BLaER1 treated with 17β-estradiol and CSF1 and Interleukin-3, amounts not matched to agents 10 nM and 100 nM (cell line): ENCODE measurements around the gene ADAMTS1.

Experiments
- H3K27ac ChIP-seq, 11 experiments: shearing (Covaris generic); formaldehyde crosslinking; 2 replicates each; pipeline ENCODE4 v1.8.1; 2022
- H3K27me3 ChIP-seq, 11 experiments: shearing (Covaris generic); formaldehyde crosslinking; 2 replicates each; pipeline ENCODE4 v1.8.1; 2022
- H3K36me3 ChIP-seq, 11 experiments: shearing (Covaris generic); formaldehyde crosslinking; 2 replicates each; pipeline ENCODE4 v1.8.1; 2022
- H3K4me1 ChIP-seq, 10 experiments: shearing (Covaris generic); formaldehyde crosslinking; 2 replicates each; pipeline ENCODE4 v1.8.1; 2022
- H3K4me2 ChIP-seq, 11 experiments: shearing (Covaris generic); formaldehyde crosslinking; 2 replicates each; pipeline ENCODE4 v1.8.1; 2022
- H3K4me3 ChIP-seq, 10 experiments: shearing (Covaris generic); formaldehyde crosslinking; 2 replicates each; pipeline ENCODE4 v1.8.1; 2022
- H3K9ac ChIP-seq, 11 experiments: shearing (Covaris generic); formaldehyde crosslinking; 2 replicates each; pipeline ENCODE4 v1.8.1; 2022
- H3K9me3 ChIP-seq, 11 experiments: shearing (Covaris generic); formaldehyde crosslinking; replicated peaks in 1 of 11; 2 replicates each; pipeline ENCODE4 v1.8.1; 2022
- H4K20me1 ChIP-seq, 11 experiments: shearing (Covaris generic); formaldehyde crosslinking; 2 replicates each; pipeline ENCODE4 v1.8.1; 2022
- Cebpa-rat ChIP-seq, 11 experiments: shearing (Covaris generic); IDR thresholded peaks; 2 replicates each; pipeline ENCODE4 v1.8.1; 2022

Gene ADAMTS1

DNA sequence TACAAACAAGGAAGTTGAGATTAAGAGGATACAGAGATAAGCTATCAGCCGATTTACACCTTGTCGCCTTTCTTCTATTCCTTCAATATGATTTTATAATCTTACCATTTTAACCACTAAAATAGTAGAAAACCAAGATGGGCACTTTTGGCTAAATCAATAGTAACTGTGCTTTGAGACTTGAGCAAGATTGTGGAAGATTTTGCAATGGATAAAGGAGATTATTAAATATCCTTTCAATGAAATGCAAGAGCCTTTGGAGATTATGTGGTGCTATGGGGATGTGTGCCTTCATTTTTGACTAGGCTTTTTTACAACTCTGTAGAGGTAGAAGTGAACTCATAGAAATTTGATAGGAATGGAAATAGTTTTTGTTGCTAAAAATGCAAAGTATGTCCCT lies 33.7 kb downstream of the ADAMTS1 start:
- no peak overlapping the region for H3K4me3 ChIP-seq
- no peaks in the 10 kb centered on the region for H3K27me3 ChIP-seq
- no peaks in the 10 kb centered on the region for H4K20me1 ChIP-seq
- no peak overlapping the region for H3K9ac ChIP-seq
- no peak overlapping the region for H3K4me2 ChIP-seq
- no peak for TF ChIP-seq Cebpa-rat (IDR thresholded peaks at IDR 0.05)
- no peaks in the 10 kb centered on the region for H3K9me3 ChIP-seq
- no peak overlapping the region for H3K27ac ChIP-seq
- H3K4me1 ChIP-seq = no peaks in the 10 kb centered on the region
- no peaks in the 10 kb centered on the region for H3K36me3 ChIP-seq

GRCh38 chr21:26810676-26811415 lies 34.4 kb downstream of the ADAMTS1 start:
- no peaks in the 10 kb centered on the region for H3K36me3 ChIP-seq
- no peaks in the 10 kb centered on the region for H4K20me1 ChIP-seq
- H3K9ac ChIP-seq = no peak overlapping the region
- no peak overlapping the region for H3K27ac ChIP-seq
- no peaks in the 10 kb centered on the region for H3K27me3 ChIP-seq
- no peak overlapping the region for H3K4me2 ChIP-seq
- H3K4me1 ChIP-seq = no peaks in the 10 kb centered on the region
- no peak overlapping the region for H3K4me3 ChIP-seq
- H3K9me3 ChIP-seq = no peaks in the 10 kb centered on the region
- TF ChIP-seq Cebpa-rat (IDR thresholded peaks at IDR 0.05) = no peak

DNA sequence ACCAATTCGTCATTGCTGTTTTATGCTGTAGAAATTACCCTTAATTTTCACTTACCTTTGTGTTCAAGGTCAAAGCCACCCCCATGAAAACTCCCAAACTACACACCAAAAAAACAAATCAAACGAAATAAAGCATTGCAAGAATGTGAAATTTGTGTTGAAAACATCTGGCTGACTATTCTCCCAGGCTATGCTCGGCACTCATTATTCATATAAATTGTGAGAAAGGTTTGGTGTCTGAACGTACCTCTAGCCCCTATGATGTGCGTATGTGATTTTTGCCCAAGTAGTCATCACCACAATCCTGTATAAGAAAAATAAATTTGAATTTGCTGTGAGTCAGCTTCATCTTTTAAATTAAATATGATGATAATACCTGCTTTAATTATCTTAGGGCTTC lies 34.9 kb downstream of the ADAMTS1 start:
- no peaks in the 10 kb centered on the region for H3K27me3 ChIP-seq
- no peak for TF ChIP-seq Cebpa-rat (IDR thresholded peaks at IDR 0.05)
- H3K4me1 ChIP-seq = no peaks in the 10 kb centered on the region
- no peaks in the 10 kb centered on the region for H4K20me1 ChIP-seq
- H3K9ac ChIP-seq = no peak overlapping the region
- H3K4me3 ChIP-seq = no peak overlapping the region
- H3K9me3 ChIP-seq = no peaks in the 10 kb centered on the region
- no peak overlapping the region for H3K4me2 ChIP-seq
- no peak overlapping the region for H3K27ac ChIP-seq
- H3K36me3 ChIP-seq = no peaks in the 10 kb centered on the region

GRCh38 chr21:26809745-26810144 lies 35.5 kb downstream of the ADAMTS1 start:
- H3K36me3 ChIP-seq = no peaks in the 10 kb centered on the region
- H4K20me1 ChIP-seq = no peaks in the 10 kb centered on the region
- H3K4me2 ChIP-seq = no peak overlapping the region
- no peaks in the 10 kb centered on the region for H3K27me3 ChIP-seq
- H3K4me3 ChIP-seq = no peak overlapping the region
- H3K27ac ChIP-seq = no peak overlapping the region
- H3K9ac ChIP-seq = no peak overlapping the region
- H3K9me3 ChIP-seq = no peaks in the 10 kb centered on the region
- no peak for TF ChIP-seq Cebpa-rat (IDR thresholded peaks at IDR 0.05)
- no peaks in the 10 kb centered on the region for H3K4me1 ChIP-seq

DNA sequence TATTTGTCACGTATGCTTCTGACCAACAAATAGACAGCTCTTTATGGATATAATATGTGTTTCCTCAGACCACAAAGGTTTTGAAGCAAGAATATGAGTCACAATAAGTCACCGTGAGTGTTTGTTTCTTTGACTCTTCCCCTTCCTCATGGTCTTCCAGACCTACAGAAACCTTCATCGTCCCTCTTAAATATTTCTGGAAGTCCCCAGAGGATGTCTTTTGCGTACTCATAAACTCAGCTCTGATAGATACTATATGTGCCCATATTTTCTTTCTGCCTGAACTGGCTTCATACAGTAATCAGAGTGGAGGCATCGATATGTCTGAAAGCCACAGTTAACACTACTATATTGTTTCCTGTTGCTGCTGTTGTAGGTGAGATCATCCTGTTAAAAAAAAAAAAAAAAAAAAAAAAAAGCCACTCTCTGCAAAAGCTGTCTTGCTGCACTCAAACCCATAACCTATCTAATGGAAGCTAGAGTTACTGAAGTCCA lies 38.4 kb downstream of the ADAMTS1 start:
- H4K20me1 ChIP-seq = no peaks in the 10 kb centered on the region
- no peak overlapping the region for H3K4me3 ChIP-seq
- H3K36me3 ChIP-seq = no peaks in the 10 kb centered on the region
- no peaks in the 10 kb centered on the region for H3K4me1 ChIP-seq
- H3K27ac ChIP-seq = no peak overlapping the region
- TF ChIP-seq Cebpa-rat (IDR thresholded peaks at IDR 0.05) = no peak
- no peak overlapping the region for H3K4me2 ChIP-seq
- no peaks in the 10 kb centered on the region for H3K9me3 ChIP-seq
- no peak overlapping the region for H3K9ac ChIP-seq
- no peaks in the 10 kb centered on the region for H3K27me3 ChIP-seq

DNA sequence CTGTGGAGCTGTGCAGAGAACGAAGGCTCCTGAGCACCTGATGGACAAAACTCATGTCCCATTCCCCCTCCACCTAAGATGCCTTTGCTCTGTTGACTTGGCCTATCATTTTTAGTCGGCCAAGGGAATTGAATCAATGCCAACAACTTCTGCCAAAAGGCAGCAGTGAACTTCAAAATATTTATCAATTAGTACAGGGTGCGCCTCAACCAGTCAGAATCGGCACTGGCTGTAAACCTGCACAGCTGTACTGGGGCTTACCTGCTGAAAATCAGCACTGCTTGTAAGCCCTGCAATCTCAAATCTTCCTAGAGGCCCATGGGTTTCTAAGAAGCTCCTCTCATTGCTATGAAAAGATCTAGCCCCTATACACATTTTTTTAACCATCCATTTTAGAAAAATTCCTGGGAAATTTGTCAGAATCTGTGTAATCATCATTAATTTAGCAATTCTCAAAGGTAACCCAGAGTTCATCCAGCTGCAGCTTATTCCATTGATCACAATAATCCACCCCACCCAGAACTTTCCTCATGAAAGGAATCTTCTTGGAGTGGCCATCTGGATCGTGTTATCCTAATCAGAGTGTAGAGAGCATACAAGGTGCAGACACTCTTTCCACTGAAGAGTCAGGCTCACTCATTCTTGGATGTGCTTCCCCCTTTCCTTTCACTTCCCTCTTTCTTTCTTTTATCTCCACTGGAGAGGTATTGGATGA lies 40.2 kb downstream of the ADAMTS1 start:
- no peak overlapping the region for H3K27ac ChIP-seq
- no peak overlapping the region for H3K4me2 ChIP-seq
- no peaks in the 10 kb centered on the region for H3K36me3 ChIP-seq
- no peak for TF ChIP-seq Cebpa-rat (IDR thresholded peaks at IDR 0.05)
- no peaks in the 10 kb centered on the region for H3K27me3 ChIP-seq
- H3K4me3 ChIP-seq = no peak overlapping the region
- H3K9me3 ChIP-seq = no peaks in the 10 kb centered on the region
- no peaks in the 10 kb centered on the region for H4K20me1 ChIP-seq
- H3K9ac ChIP-seq = no peak overlapping the region
- no peaks in the 10 kb centered on the region for H3K4me1 ChIP-seq

GRCh38 chr21:26801498-26801897 lies 43.7 kb downstream of the ADAMTS1 start:
- Histone ChIP-seq H3K4me3 (no peak overlapping the region), H3K4me2 (no peak overlapping the region), H3K36me3 (no peaks in the 10 kb centered on the region)

DNA sequence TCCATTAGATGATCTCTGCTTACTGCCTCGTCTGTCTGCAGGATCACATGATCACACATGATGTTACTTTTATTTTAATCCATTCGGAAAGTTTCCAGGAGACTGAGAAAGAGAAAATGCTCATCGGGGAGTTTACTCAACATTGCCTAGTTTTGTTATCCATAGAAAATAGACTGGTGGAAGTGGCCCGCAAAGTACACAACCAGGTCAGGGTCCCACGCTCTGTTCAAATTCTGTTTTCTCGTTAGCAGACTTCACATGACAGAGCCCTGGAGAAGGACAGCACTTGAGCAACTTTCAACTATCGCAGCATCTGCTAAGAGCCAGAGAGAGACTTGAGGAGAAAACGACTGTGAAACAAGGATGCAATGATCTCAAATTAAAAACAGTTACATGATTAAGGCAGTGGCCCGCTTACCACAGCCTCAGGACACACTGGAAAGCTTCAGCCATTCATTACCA lies 44.2 kb downstream of the ADAMTS1 start:
- TF ChIP-seq Cebpa-rat (IDR thresholded peaks at IDR 0.05) = no peak
- H3K9ac ChIP-seq = no peak overlapping the region
- H3K27ac ChIP-seq = no peak overlapping the region
- no peaks in the 10 kb centered on the region for H4K20me1 ChIP-seq
- H3K36me3 ChIP-seq = no peaks in the 10 kb centered on the region
- no peak overlapping the region for H3K4me2 ChIP-seq
- H3K4me3 ChIP-seq = no peak overlapping the region
- no peaks in the 10 kb centered on the region for H3K27me3 ChIP-seq
- H3K9me3 ChIP-seq = peaks cover 0 to 7% (median 0%) of the 10 kb centered on the region in 11 experiments; a peak in 1 of 22 replicates
- no peaks in the 10 kb centered on the region for H3K4me1 ChIP-seq

More at GRCh38 chr21:26801498-26801897, 43.7 kb downstream of the ADAMTS1 start:
- H3K9ac ChIP-seq = no peak overlapping the region
- no peaks in the 10 kb centered on the region for H3K27me3 ChIP-seq
- H3K9me3 ChIP-seq = peaks cover 0 to 7% (median 0%) of the 10 kb centered on the region in 11 experiments; a peak in 1 of 22 replicates
- H3K27ac ChIP-seq = no peak overlapping the region
- no peak for TF ChIP-seq Cebpa-rat (IDR thresholded peaks at IDR 0.05)
- no peaks in the 10 kb centered on the region for H3K4me1 ChIP-seq
- no peaks in the 10 kb centered on the region for H4K20me1 ChIP-seq

- no peaks in the 10 kb centered on the region for H3K4me1 ChIP-seq
- H3K36me3 ChIP-seq = no peaks in the 10 kb centered on the region
Observed at GRCh38 chr21:26800455-26800854, 44.8 kb downstream of the ADAMTS1 start.

More at GRCh38 chr21:26800455-26800854, 44.8 kb downstream of the ADAMTS1 start:
- Histone ChIP-seq H3K27ac (no peak overlapping the region), H4K20me1 (no peaks in the 10 kb centered on the region), H3K27me3 (no peaks in the 10 kb centered on the region), H3K9me3 (peaks cover 0 to 7% (median 0%) of the 10 kb centered on the region in 11 experiments; a peak in 1 of 22 replicates), H3K4me3 (no peak overlapping the region), H3K4me2 (no peak overlapping the region), H3K9ac (no peak overlapping the region)
- no peak for TF ChIP-seq Cebpa-rat (IDR thresholded peaks at IDR 0.05)
